Stomach smooth muscle (tissue), 2 donors: ENCODE results near the gene SNTG2.
A peak's percentile ranks its signal among the peaks of the same experiment; 100 is the strongest.
"Not testable (repeated sequence)": the region's sequence is repeated elsewhere in the genome, so short reads cannot be mapped to it uniquely, and the experiment has no call there.

ENCODE experiments used
- H3K27ac ChIP-seq: one replicate; pipeline ENCODE4 v1.7.0; 2013; ENCODE audit warnings: mild to moderate bottlenecking, low read length, inconsistent platforms
- H3K27me3 ChIP-seq, 2 donors: one replicate each; pipeline ENCODE4 v1.7.0; 2013; ENCODE audit warnings: low read length in 2 of 2; ENCODE audit not compliant: insufficient read depth in 2 of 2, control insufficient read depth in 1 of 2
- H3K36me3 ChIP-seq, 2 donors: one replicate each; pipeline ENCODE4 v1.7.0; 2013; ENCODE audit warnings: low read length in 2 of 2; ENCODE audit not compliant: control insufficient read depth in 2 of 2, insufficient read depth in 2 of 2
- H3K4me1 ChIP-seq: one replicate; pipeline ENCODE4 v1.7.0; 2013; ENCODE audit warnings: low read length; ENCODE audit not compliant: control insufficient read depth, insufficient read depth
- H3K4me3 ChIP-seq, 2 donors: one replicate each; pipeline ENCODE4 v1.7.0; 2013; ENCODE audit warnings: low read length in 2 of 2
- H3K9ac ChIP-seq, 2 donors: one replicate each; pipeline ENCODE4 v1.7.0; 2013; ENCODE audit warnings: low read length in 2 of 2, mild to moderate bottlenecking in 1 of 2
- H3K9me3 ChIP-seq, 2 donors: one replicate each; pipeline ENCODE4 v1.7.0; 2013; ENCODE audit warnings: low read length in 2 of 2; ENCODE audit not compliant: control insufficient read depth in 2 of 2
- donor health status: healthy.
- donor health status: Pancreatic carcinoma.

Gene SNTG2

GRCh38 chr2:950080-950966 lies at the start of gene SNTG2:
TSS of gene SNTG2 (plus strand) at chr2:950849. CDS start at chr2:950997, 148 bp downstream.
- no peak within 1 kb of the TSS for H3K9ac ChIP-seq
- H3K4me3 ChIP-seq: peak within 1 kb of the TSS; percentile 9 to 52
- H3K27me3 ChIP-seq: peaks cover 26 to 38% of the 10 kb centered on the region in 2 donors
- H3K4me1 ChIP-seq: peaks cover 7% of the 10 kb centered on the region
- H3K36me3 ChIP-seq: no peaks in the 10 kb centered on the region
- H3K9me3 ChIP-seq: no peaks in the 10 kb centered on the region
- H3K27ac ChIP-seq: no peak within 1 kb of the TSS

GRCh38 chr2:902584-902983 lies 48.1 kb upstream of the SNTG2 start:
- H3K9ac ChIP-seq: no peak overlapping the region
- no peaks in the 10 kb centered on the region for H3K4me1 ChIP-seq
- no peak overlapping the region for H3K4me3 ChIP-seq
- H3K36me3 ChIP-seq: no peaks in the 10 kb centered on the region
- H3K27ac ChIP-seq: no peak overlapping the region
- peaks cover 0 to 6% of the 10 kb centered on the region in 2 donors for H3K27me3 ChIP-seq
- peaks cover 3 to 8% of the 10 kb centered on the region in 2 donors for H3K9me3 ChIP-seq

GRCh38 chr2:903223-903900 lies 47.3 kb upstream of the SNTG2 start:
- H3K27me3 ChIP-seq: peaks cover 0 to 6% of the 10 kb centered on the region in 2 donors
- H3K4me3 ChIP-seq: no peak overlapping the region
- no peaks in the 10 kb centered on the region for H3K4me1 ChIP-seq
- H3K9me3 ChIP-seq: peaks cover 3 to 8% of the 10 kb centered on the region in 2 donors
- H3K27ac ChIP-seq: no peak overlapping the region
- no peaks in the 10 kb centered on the region for H3K36me3 ChIP-seq
- no peak overlapping the region for H3K9ac ChIP-seq

GRCh38 chr2:904246-905024 lies 46.2 kb upstream of the SNTG2 start:
- H3K4me3 ChIP-seq: no peak overlapping the region
- H3K36me3 ChIP-seq: no peaks in the 10 kb centered on the region
- H3K9me3 ChIP-seq: peaks cover 3 to 8% of the 10 kb centered on the region in 2 donors
- no peak overlapping the region for H3K27ac ChIP-seq
- H3K4me1 ChIP-seq: no peaks in the 10 kb centered on the region
- peaks cover 0 to 6% of the 10 kb centered on the region in 2 donors for H3K27me3 ChIP-seq
- H3K9ac ChIP-seq: no peak overlapping the region

- Histone ChIP-seq H3K9me3 (peaks cover 0 to under 1% of the 10 kb centered on the region in 2 donors), H3K27me3 (peaks cover 0 to 6% of the 10 kb centered on the region in 2 donors), H3K4me1 (no peaks in the 10 kb centered on the region), H3K9ac (no peak overlapping the region), H3K36me3 (no peaks in the 10 kb centered on the region), H3K27ac (no peak overlapping the region), H3K4me3 (no peak overlapping the region)
These were observed 45.4 kb upstream of the SNTG2 start for GRCh38 chr2:905091-905832.

GRCh38 chr2:905833-906140 lies 44.9 kb upstream of the SNTG2 start:
- Histone ChIP-seq H3K27me3 (peaks cover 0 to 6% of the 10 kb centered on the region in 2 donors), H3K9me3 (no peaks in the 10 kb centered on the region), H3K9ac (no peak overlapping the region), H3K27ac (no peak overlapping the region), H3K36me3 (no peaks in the 10 kb centered on the region), H3K4me1 (no peaks in the 10 kb centered on the region), H3K4me3 (no peak overlapping the region)

GRCh38 chr2:907706-908105 lies 42.9 kb upstream of the SNTG2 start:
- Histone ChIP-seq H3K27me3 (peaks cover 0 to 6% of the 10 kb centered on the region in 2 donors), H3K4me3 (no peak overlapping the region), H3K4me1 (no peaks in the 10 kb centered on the region), H3K36me3 (no peaks in the 10 kb centered on the region), H3K9me3 (no peaks in the 10 kb centered on the region), H3K9ac (no peak overlapping the region), H3K27ac (no peak overlapping the region)

- Histone ChIP-seq H3K27ac (no peak overlapping the region), H3K27me3 (peaks cover 0 to 6% of the 10 kb centered on the region in 2 donors), H3K4me1 (no peaks in the 10 kb centered on the region), H3K9ac (no peak overlapping the region), H3K4me3 (no peak overlapping the region), H3K36me3 (no peaks in the 10 kb centered on the region), H3K9me3 (no peaks in the 10 kb centered on the region)
These were observed 42.1 kb upstream of the SNTG2 start for GRCh38 chr2:908568-908967.

GRCh38 chr2:909764-910379 lies 40.8 kb upstream of the SNTG2 start:
- not testable (repeated sequence) for H3K9ac ChIP-seq, H3K4me3 ChIP-seq, H3K9me3 ChIP-seq, H3K27me3 ChIP-seq, H3K36me3 ChIP-seq, H3K27ac ChIP-seq, H3K4me1 ChIP-seq

- no peak overlapping the region for H3K9ac ChIP-seq
- no peaks in the 10 kb centered on the region for H3K4me1 ChIP-seq
- no peak overlapping the region for H3K27ac ChIP-seq
- H3K27me3 ChIP-seq: peaks cover 0 to 3% of the 10 kb centered on the region in 2 donors
- no peaks in the 10 kb centered on the region for H3K9me3 ChIP-seq
- H3K36me3 ChIP-seq: no peaks in the 10 kb centered on the region
- H3K4me3 ChIP-seq: no peak overlapping the region
These were observed 40.0 kb upstream of the SNTG2 start for GRCh38 chr2:910698-911097.
